Esophagus squamous epithelium (tissue), 5 donors: ENCODE data around the gene RNASE8. TPM values are rescaled to one million over a fixed set of nuclear protein-coding genes. Genes with fewer than 3 reads are reported as not detected.

ENCODE experiments used
- DNase-seq: peaks from one replicate; lab custom pipeline; 2025; lab: John Stamatoyannopoulos, UW
- H3K27ac ChIP-seq, 4 donors: fragments of 200-600 bp; sonication (generic); one replicate each; pipeline ENCODE4 v1.5.1; 2016 to 2019; ENCODE audit warnings: mild to moderate bottlenecking in 1 of 4
- H3K27me3 ChIP-seq, 4 donors: fragments of 200-600 bp; sonication (generic); 1 replicate in 3 of 4; 2 replicates in 1 of 4; pipeline versions ENCODE4 v1.5.1 to v1.6.0; 2017 to 2021; ENCODE audit warnings: antibody characterized with exemption in 1 of 4
- H3K36me3 ChIP-seq, 3 donors: fragments of 200-600 bp; sonication (generic); one replicate each; pipeline ENCODE4 v1.5.1; 2016 to 2019
- H3K4me1 ChIP-seq, 3 donors: fragments of 200-600 bp; sonication (generic); one replicate each; pipeline ENCODE4 v1.5.1; 2017 to 2019
- H3K4me3 ChIP-seq, 4 donors: fragments of 200-600 bp; sonication (generic); 1 replicate in 3 of 4; 2 replicates in 1 of 4; pipeline ENCODE4 v1.5.1; 2016 to 2019; ENCODE audit warnings: mild to moderate bottlenecking in 2 of 4, moderate library complexity in 1 of 4
- H3K9me3 ChIP-seq, 3 donors: fragments of 200-600 bp; sonication (generic); one replicate each; pipeline ENCODE4 v1.5.1; 2016 to 2019
- CTCF ChIP-seq, 6 experiments: fragments of 450-650 bp in 4 of 6; fragments of 200-600 bp in 2 of 6; sonication (generic) in 2 of 6; IDR thresholded peaks; one replicate each; pipeline ENCODE4 v1.5.1; 2016 to 2019; ENCODE audit warnings: antibody characterized with exemption in 6 of 6, mild to moderate bottlenecking in 4 of 6, moderate library complexity in 4 of 6
- POLR2A ChIP-seq, 4 donors: fragments of 450-650 bp; IDR thresholded peaks; one replicate each; pipeline ENCODE4 v1.6.1; 2017; ENCODE audit warnings: antibody characterized with exemption in 4 of 4, mild to moderate bottlenecking in 4 of 4, moderate library complexity in 3 of 4
- WGBS, 2 donors: methylation state at CpG; one replicate each; pipeline ENCODE4 v1.1.5; 2018; 5-methylcytosine and 5-hydroxymethylcytosine counted together
- intact Hi-C: fragments of 100-400 bp; cut with DNase I; formaldehyde crosslinking; loops from one replicate; pipeline ENCODE4 v1.15.0; 2022
- total RNA-seq, 4 donors: library from RNA; depleted of rRNA; stranded (reverse); fragments of >200 nt; gene quantifications; one replicate each; pipeline ENCODE4 v1.1.0, GENCODE V29; 2016
- donor health status: DM: yes; HTN: yes; CAD: no.

The RNASE8 gene
- total RNA-seq, 4 donors from 2014 or later: not detected

- Histone ChIP-seq H3K27me3 (peaks cover 0 to 33% (median 0%) of the 10 kb centered on the region in 4 donors), H3K4me1 (peaks cover 23 to 49% (median 29%) of the 10 kb centered on the region in 3 donors), H3K4me3 (no peak overlapping the region), H3K27ac (peak overlapping the region in 3 of 4 donors; percentile 83 to 91 (median 88)), H3K36me3 (peaks cover 0 to 42% (median 7%) of the 10 kb centered on the region in 3 donors), H3K9me3 (no peaks in the 10 kb centered on the region)
- no peak for TF ChIP-seq CTCF (IDR thresholded peaks at IDR 0.05)
- TF ChIP-seq POLR2A (IDR thresholded peaks at IDR 0.05): no peak
- intact Hi-C loops: no loop called here
- no peak for DNase-seq
- WGBS, 2 donors: 90 to 97% methylated on average over 2 to 6 of the region's 9 CpGs
These were observed 15.2 kb downstream of the RNASE8 start for GRCh38 chr14:21072781-21073339.

- WGBS, 2 donors: 100% methylated on average over 1 of the region's 9 CpGs; no CpG with 5 or more reads in 1 of the 2 donors
- Histone ChIP-seq H3K9me3 (no peaks in the 10 kb centered on the region), H3K36me3 (peaks cover 4 to 52% (median 7%) of the 10 kb centered on the region in 3 donors), H3K27ac (no peak overlapping the region), H3K4me1 (peaks cover 18 to 41% (median 23%) of the 10 kb centered on the region in 3 donors), H3K4me3 (no peak overlapping the region), H3K27me3 (peaks cover 0 to 24% (median 0%) of the 10 kb centered on the region in 4 donors)
- intact Hi-C loops: no loop called here
- DNase-seq: no peak
- TF ChIP-seq CTCF (IDR thresholded peaks at IDR 0.05) (no peak), POLR2A (IDR thresholded peaks at IDR 0.05) (no peak)
These were observed 16.3 kb downstream of the RNASE8 start for GRCh38 chr14:21073921-21074320.

DNA sequence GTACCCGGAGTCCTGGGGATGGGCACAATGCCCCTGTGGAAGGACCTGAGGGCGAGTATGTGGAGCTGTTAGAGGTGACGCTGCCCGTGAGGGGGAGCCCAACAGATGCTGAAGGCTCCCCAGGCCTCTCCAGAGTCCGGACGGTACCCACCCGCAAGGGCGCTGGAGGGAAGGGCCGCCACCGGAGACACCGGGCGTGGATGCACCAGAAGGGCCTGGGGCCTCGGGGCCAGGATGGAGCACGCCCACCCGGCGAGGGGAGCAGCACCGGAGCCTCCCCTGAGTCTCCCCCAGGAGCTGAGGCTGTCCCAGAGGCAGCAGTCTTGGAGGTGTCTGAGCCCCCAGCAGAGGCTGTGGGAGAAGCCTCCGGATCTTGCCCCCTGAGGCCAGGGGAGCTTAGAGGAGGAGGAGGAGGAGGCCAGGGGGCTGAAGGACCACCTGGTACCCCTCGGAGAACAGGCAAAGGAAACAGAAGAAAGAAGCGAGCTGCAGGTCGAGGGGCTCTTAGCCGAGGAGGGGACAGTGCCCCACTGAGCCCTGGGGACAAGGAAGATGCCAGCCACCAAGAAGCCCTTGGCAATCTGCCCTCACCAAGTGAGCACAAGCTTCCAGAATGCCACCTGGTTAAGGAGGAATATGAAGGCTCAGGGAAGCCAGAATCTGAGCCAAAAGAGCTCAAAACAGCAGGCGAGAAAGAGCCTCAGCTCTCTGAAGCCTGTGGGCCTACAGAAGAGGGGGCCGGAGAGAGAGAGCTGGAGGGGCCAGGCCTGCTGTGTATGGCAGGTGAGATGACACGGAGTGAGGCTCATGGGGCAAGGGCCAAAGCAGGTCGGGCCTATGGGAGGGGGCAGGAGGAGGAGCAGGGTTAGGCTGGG is 17.0 kb downstream of the RNASE8 start:
- Histone ChIP-seq H3K27me3 (peaks cover 0 to 17% (median 0%) of the 10 kb centered on the region in 4 donors), H3K27ac (no peak overlapping the region), H3K4me3 (no peak overlapping the region), H3K4me1 (peaks cover 11 to 34% (median 16%) of the 10 kb centered on the region in 3 donors), H3K9me3 (no peaks in the 10 kb centered on the region), H3K36me3 (peaks cover 4 to 59% (median 7%) of the 10 kb centered on the region in 3 donors)
- WGBS, 2 donors: 85 to 89% methylated on average over 7 to 12 of the region's 26 CpGs
- DNase-seq: no peak
- no peak for TF ChIP-seq CTCF (IDR thresholded peaks at IDR 0.05)
- TF ChIP-seq POLR2A (IDR thresholded peaks at IDR 0.05): no peak
- intact Hi-C loops: no loop called here

DNA sequence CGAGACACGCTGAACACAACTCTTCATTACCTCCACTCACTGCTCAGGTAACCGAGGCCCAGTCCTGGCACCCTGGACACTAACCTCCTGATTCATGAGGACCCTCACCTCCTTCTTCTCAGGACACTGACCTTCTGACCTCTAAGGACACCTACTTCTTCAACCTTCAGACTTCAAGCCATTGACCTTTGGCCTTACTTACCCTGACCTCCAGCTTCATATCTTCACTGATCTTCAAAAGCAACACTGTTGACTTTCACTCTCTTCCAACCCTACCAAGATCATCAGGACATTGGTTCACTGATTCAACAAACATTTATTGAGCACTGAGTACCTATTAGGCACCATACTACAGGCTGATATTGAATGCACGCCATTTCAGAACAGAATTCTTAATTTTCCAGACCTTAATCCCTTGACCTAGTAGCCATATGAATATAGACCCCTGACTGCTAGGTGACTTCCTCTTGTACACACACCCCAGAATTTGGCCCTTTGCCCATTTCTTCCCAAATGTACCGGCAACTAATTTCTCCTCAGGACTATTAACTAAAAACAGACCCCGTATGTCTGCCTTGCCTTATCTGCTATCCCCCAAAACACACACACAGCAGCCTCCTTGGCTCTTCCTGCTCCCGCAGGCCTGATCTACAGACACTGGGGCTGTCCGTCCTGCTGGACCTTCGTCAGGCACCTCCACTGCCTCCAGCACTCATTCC is 18.3 kb downstream of the RNASE8 start:
- Histone ChIP-seq H3K4me3 (no peak overlapping the region), H3K27ac (no peak overlapping the region), H3K9me3 (no peaks in the 10 kb centered on the region), H3K4me1 (peaks cover 5 to 22% (median 5%) of the 10 kb centered on the region in 3 donors), H3K27me3 (peaks cover 0 to 5% (median 0%) of the 10 kb centered on the region in 4 donors), H3K36me3 (peaks cover 4 to 72% (median 11%) of the 10 kb centered on the region in 3 donors)
- intact Hi-C loops: no loop called here
- DNase-seq: no peak
- 85 to 91% methylated on average over 9 of the region's 9 CpGs for WGBS, 2 donors
- TF ChIP-seq CTCF (IDR thresholded peaks at IDR 0.05) (no peak), POLR2A (IDR thresholded peaks at IDR 0.05) (no peak)
